ENCODE data around the gene RABGEF1.

DNA sequence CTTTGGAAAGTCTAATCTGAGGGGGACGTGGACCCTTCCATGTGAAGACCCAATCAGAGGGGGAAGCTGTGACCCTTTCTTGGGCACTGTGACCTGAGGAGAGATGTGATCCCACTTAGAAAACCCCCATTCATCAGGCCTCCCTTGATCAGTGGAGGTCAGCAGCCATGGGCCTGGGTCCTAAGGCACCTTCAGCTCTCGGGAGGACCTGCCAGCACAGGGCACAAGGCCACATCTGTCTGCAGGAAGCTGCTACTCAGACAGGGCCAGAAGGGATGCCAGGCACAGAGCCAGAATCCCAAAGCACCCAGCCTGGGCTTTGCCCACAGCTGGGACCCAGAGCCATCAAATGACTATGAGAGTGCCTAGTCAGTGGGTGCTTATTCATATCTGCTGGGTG lies 14.7 kb upstream of the RABGEF1 start:
- TF ChIP-seq POLR2A (IDR thresholded peaks at IDR 0.05) = no peak
- TF ChIP-seq, protein P1, sequence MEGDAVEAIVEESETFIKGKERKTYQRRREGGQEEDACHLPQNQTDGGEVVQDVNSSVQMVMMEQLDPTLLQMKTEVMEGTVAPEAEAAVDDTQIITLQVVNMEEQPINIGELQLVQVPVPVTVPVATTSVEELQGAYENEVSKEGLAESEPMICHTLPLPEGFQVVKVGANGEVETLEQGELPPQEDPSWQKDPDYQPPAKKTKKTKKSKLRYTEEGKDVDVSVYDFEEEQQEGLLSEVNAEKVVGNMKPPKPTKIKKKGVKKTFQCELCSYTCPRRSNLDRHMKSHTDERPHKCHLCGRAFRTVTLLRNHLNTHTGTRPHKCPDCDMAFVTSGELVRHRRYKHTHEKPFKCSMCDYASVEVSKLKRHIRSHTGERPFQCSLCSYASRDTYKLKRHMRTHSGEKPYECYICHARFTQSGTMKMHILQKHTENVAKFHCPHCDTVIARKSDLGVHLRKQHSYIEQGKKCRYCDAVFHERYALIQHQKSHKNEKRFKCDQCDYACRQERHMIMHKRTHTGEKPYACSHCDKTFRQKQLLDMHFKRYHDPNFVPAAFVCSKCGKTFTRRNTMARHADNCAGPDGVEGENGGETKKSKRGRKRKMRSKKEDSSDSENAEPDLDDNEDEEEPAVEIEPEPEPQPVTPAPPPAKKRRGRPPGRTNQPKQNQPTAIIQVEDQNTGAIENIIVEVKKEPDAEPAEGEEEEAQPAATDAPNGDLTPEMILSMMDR (IDR thresholded peaks at IDR 0.05) = no peak
